ENCODE measurements around the gene ATRNL1. TPM values are rescaled to one million over a fixed set of nuclear protein-coding genes. Genes with fewer than 3 reads are reported as not detected.

The ATRNL1 gene
- total RNA-seq, 1 donor from 2014 or later = 7.8 TPM

DNA sequence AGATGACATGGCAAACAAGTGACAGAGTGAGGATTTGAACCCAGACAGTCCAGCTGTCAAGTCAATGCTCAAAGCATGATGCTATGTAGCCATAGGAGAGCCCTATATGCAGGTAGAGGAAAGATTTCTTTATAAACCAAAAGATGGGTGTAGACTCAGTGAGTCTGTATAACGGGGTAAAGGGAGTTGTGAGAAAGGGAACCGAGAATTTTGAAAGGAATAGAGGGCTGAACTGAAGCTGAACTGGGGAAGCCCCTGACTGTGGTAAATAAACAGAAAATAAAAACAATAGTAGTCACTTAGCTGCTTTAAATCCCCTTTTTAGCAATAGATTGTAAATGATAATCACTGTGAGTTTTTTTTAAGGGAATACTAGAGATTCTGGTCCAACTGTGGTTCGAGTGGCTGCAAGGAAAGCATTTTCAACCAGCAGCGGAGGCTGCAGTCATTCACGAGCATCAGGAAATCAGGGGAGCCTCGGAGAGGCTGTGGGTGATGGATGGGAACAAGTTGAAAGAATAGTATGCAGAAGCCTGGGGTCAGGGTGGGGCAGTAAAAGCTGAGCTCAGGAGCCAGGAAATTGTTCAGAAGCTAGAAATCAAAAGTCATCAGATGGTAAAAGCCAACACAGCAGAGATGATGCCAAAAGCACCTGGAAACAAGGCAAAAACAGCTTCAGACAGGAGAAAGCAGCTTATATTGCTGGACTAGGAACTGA is 786.4 kb downstream of the ATRNL1 start:
- H3K27ac ChIP-seq (ENCODE audit: low read depth, low read length) = no peak overlapping the region
- no peak overlapping the region for H3K9ac ChIP-seq (ENCODE audit: low read depth in 1 of 3, low read length in 3 of 3)
- no peaks in the 10 kb centered on the region for H3K9me3 ChIP-seq (ENCODE audit: control insufficient read depth in 3 of 3, low read length in 3 of 3)
- no peaks in the 10 kb centered on the region for H3K27me3 ChIP-seq (ENCODE audit: control insufficient read depth in 3 of 3, insufficient read depth in 3 of 3, low read length in 3 of 3)
- H3K36me3 ChIP-seq (ENCODE audit: control insufficient read depth in 3 of 3, insufficient read depth in 3 of 3, low read length in 3 of 3) = no peaks in the 10 kb centered on the region
- no peak overlapping the region for H3K4me3 ChIP-seq (ENCODE audit: low read length in 3 of 3)
- no peaks in the 10 kb centered on the region for H3K4me1 ChIP-seq (ENCODE audit: control insufficient read depth in 3 of 3, insufficient read depth in 3 of 3, low read length in 3 of 3)

DNA sequence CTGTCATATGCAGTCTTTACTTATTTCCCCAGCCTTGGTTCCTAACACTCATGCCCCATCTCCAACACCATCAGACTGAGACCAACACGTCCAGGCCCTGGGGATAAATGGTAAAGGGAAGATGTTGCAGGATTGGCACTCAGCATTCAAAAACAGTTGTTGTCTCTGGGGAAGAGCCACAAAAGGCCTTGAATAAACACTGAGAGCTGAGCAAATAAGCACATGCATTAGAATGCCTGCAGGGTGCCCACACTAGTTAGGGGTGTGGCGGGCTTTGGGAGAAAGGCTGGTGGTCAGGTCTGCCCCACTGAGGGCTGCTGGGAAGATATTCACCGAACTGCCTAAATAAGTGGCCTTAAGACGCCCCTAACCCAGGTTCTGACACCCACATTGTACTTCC is 788.9 kb downstream of the ATRNL1 start:
- Histone ChIP-seq H3K27ac (ENCODE audit: low read depth, low read length) (no peak overlapping the region), H3K9ac (ENCODE audit: low read depth in 1 of 3, low read length in 3 of 3) (no peak overlapping the region), H3K9me3 (ENCODE audit: control insufficient read depth in 3 of 3, low read length in 3 of 3) (no peaks in the 10 kb centered on the region), H3K36me3 (ENCODE audit: control insufficient read depth in 3 of 3, insufficient read depth in 3 of 3, low read length in 3 of 3) (no peaks in the 10 kb centered on the region), H3K4me3 (ENCODE audit: low read length in 3 of 3) (no peak overlapping the region), H3K4me1 (ENCODE audit: control insufficient read depth in 3 of 3, insufficient read depth in 3 of 3, low read length in 3 of 3) (no peaks in the 10 kb centered on the region), H3K27me3 (ENCODE audit: control insufficient read depth in 3 of 3, insufficient read depth in 3 of 3, low read length in 3 of 3) (no peaks in the 10 kb centered on the region)

DNA sequence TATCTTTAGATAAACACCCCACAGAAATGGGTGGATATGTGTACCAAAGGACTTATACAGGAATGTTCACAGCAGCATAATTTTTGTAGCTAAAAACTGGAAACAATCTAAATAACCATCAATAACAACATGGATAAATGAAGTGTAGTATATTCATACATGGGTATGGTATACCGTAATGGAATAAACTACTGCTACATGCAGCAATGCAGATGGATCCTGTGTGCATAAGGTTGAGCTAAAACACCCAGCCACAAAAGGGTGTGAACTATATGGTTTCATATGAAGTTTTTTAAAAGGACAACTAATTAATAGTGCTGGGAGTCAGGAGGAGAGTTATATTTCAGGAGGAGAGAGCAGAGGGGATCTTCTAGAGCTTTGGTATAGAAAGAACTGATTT is 790.2 kb downstream of the ATRNL1 start:
- Histone ChIP-seq H3K9me3 (ENCODE audit: control insufficient read depth in 3 of 3, low read length in 3 of 3) (no peaks in the 10 kb centered on the region), H3K36me3 (ENCODE audit: control insufficient read depth in 3 of 3, insufficient read depth in 3 of 3, low read length in 3 of 3) (no peaks in the 10 kb centered on the region), H3K4me3 (ENCODE audit: low read length in 3 of 3) (no peak overlapping the region), H3K27ac (ENCODE audit: low read depth, low read length) (no peak overlapping the region), H3K9ac (ENCODE audit: low read depth in 1 of 3, low read length in 3 of 3) (no peak overlapping the region), H3K27me3 (ENCODE audit: control insufficient read depth in 3 of 3, insufficient read depth in 3 of 3, low read length in 3 of 3) (no peaks in the 10 kb centered on the region), H3K4me1 (ENCODE audit: control insufficient read depth in 3 of 3, insufficient read depth in 3 of 3, low read length in 3 of 3) (no peaks in the 10 kb centered on the region)

DNA sequence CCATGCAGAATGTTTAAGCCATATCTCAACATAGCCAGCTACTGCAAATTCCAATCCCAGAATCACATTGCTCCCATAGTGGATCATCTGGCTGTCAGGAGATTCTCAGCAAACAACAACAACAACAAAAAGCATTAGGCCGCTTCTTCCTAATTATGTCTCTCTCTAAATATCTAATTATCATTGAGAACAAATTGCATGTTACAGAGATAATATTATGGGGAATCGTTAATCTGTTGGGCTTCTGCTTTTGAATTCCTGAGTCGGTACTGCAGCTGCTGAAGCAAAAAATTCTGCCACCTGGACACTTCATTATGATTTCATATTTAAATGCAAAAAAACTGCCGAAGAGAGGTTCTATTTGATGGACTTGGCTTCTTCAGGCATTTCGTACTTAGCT is 791.2 kb downstream of the ATRNL1 start:
- H3K27ac ChIP-seq (ENCODE audit: low read depth, low read length) = no peak overlapping the region
- H3K36me3 ChIP-seq (ENCODE audit: control insufficient read depth in 3 of 3, insufficient read depth in 3 of 3, low read length in 3 of 3) = no peaks in the 10 kb centered on the region
- H3K27me3 ChIP-seq (ENCODE audit: control insufficient read depth in 3 of 3, insufficient read depth in 3 of 3, low read length in 3 of 3) = no peaks in the 10 kb centered on the region
- no peaks in the 10 kb centered on the region for H3K4me1 ChIP-seq (ENCODE audit: control insufficient read depth in 3 of 3, insufficient read depth in 3 of 3, low read length in 3 of 3)
- no peaks in the 10 kb centered on the region for H3K9me3 ChIP-seq (ENCODE audit: control insufficient read depth in 3 of 3, low read length in 3 of 3)
- H3K9ac ChIP-seq (ENCODE audit: low read depth in 1 of 3, low read length in 3 of 3) = no peak overlapping the region
- H3K4me3 ChIP-seq (ENCODE audit: low read length in 3 of 3) = no peak overlapping the region

DNA sequence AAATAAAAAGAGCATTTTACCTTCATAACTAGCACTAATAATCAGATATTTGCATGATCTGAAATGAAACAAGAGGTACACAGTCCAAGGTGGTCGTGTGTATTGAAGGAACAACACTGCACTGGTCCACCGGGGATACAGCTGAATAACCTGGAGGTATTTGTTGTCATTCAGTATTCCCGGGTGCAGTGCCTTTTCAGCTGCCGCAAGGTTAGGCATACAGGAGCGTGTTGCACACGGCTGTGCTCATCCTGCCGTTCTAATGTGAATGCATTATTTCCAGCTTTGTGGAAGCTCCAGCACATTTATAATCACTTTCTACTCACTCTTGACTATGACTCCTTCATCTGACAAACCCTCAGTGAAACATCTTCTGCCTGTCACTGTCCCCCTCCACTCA is 802.0 kb downstream of the ATRNL1 start:
- no peaks in the 10 kb centered on the region for H3K36me3 ChIP-seq (ENCODE audit: control insufficient read depth in 3 of 3, insufficient read depth in 3 of 3, low read length in 3 of 3)
- no peak overlapping the region for H3K9ac ChIP-seq (ENCODE audit: low read depth in 1 of 3, low read length in 3 of 3)
- no peaks in the 10 kb centered on the region for H3K4me1 ChIP-seq (ENCODE audit: control insufficient read depth in 3 of 3, insufficient read depth in 3 of 3, low read length in 3 of 3)
- no peak overlapping the region for H3K4me3 ChIP-seq (ENCODE audit: low read length in 3 of 3)
- H3K27me3 ChIP-seq (ENCODE audit: control insufficient read depth in 3 of 3, insufficient read depth in 3 of 3, low read length in 3 of 3) = no peaks in the 10 kb centered on the region
- no peaks in the 10 kb centered on the region for H3K9me3 ChIP-seq (ENCODE audit: control insufficient read depth in 3 of 3, low read length in 3 of 3)
- no peak overlapping the region for H3K27ac ChIP-seq (ENCODE audit: low read depth, low read length)

DNA sequence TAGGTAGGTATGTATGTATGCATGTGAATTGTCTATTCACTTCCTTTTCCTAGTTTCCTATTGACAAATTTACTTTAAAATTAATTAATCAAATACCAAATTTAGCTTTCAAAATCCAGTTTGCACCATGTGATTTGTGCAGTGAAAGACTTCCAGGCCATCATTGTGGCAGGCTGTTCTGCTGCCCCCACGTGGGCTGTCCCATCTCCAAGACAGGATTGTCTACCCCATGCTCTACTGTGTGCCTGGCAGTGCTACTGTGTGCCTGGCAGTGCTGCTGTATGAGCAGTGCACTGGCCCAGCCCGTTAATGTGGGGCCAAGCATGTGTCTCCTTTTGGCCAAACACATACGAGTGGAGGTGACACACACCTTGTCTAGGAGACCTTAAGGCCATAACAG is 805.1 kb downstream of the ATRNL1 start:
- Histone ChIP-seq H3K4me1 (ENCODE audit: control insufficient read depth in 3 of 3, insufficient read depth in 3 of 3, low read length in 3 of 3) (no peaks in the 10 kb centered on the region), H3K4me3 (ENCODE audit: low read length in 3 of 3) (no peak overlapping the region), H3K9me3 (ENCODE audit: control insufficient read depth in 3 of 3, low read length in 3 of 3) (no peaks in the 10 kb centered on the region), H3K27ac (ENCODE audit: low read depth, low read length) (no peak overlapping the region), H3K27me3 (ENCODE audit: control insufficient read depth in 3 of 3, insufficient read depth in 3 of 3, low read length in 3 of 3) (no peaks in the 10 kb centered on the region), H3K9ac (ENCODE audit: low read depth in 1 of 3, low read length in 3 of 3) (no peak overlapping the region), H3K36me3 (ENCODE audit: control insufficient read depth in 3 of 3, insufficient read depth in 3 of 3, low read length in 3 of 3) (no peaks in the 10 kb centered on the region)

DNA sequence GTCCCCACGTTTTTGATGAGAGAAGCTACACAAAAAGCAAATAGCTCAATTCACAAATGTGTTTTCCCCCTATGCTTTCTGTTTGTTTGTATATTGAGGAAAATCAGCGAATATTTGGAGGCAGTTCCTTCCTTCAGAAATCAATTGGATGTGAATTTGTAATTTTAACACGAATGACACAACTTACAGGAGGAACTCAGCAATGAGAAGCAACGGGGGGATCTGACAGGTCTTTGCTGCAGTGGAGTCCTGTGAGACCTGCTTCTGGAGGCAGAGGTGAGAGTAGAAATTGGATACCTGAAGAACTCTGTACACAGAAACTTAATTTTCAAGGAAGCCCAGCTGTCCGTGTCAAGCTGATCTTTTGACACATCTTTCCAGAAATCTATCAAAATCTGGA is 809.4 kb downstream of the ATRNL1 start:
- Histone ChIP-seq H3K4me3 (ENCODE audit: low read length in 3 of 3) (no peak overlapping the region), H3K4me1 (ENCODE audit: control insufficient read depth in 3 of 3, insufficient read depth in 3 of 3, low read length in 3 of 3) (no peaks in the 10 kb centered on the region), H3K9me3 (ENCODE audit: control insufficient read depth in 3 of 3, low read length in 3 of 3) (no peaks in the 10 kb centered on the region), H3K27ac (ENCODE audit: low read depth, low read length) (no peak overlapping the region), H3K9ac (ENCODE audit: low read depth in 1 of 3, low read length in 3 of 3) (no peak overlapping the region), H3K27me3 (ENCODE audit: control insufficient read depth in 3 of 3, insufficient read depth in 3 of 3, low read length in 3 of 3) (no peaks in the 10 kb centered on the region), H3K36me3 (ENCODE audit: control insufficient read depth in 3 of 3, insufficient read depth in 3 of 3, low read length in 3 of 3) (no peaks in the 10 kb centered on the region)

DNA sequence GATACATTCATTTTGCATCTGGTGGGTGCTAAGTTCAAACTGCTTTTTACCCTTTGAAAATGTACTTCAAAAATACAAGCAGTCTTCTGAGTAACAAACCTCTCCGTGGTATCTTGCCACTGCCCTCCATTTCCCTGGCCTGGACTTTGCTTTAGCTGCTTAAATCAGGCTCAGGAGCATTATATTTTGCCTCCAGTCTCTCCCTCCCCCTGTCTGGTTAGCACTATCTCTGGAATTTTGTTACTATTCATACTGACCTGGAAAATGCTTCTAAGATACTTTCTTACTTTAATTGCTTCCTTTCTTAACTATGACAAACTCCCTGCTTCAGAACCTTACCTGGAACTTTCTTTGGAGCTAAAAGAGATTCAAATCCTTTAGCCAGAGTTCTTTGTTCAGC is 810.0 kb downstream of the ATRNL1 start:
- H3K4me1 ChIP-seq (ENCODE audit: control insufficient read depth in 3 of 3, insufficient read depth in 3 of 3, low read length in 3 of 3) = no peaks in the 10 kb centered on the region
- H3K36me3 ChIP-seq (ENCODE audit: control insufficient read depth in 3 of 3, insufficient read depth in 3 of 3, low read length in 3 of 3) = no peaks in the 10 kb centered on the region
- H3K27me3 ChIP-seq (ENCODE audit: control insufficient read depth in 3 of 3, insufficient read depth in 3 of 3, low read length in 3 of 3) = no peaks in the 10 kb centered on the region
- H3K27ac ChIP-seq (ENCODE audit: low read depth, low read length) = no peak overlapping the region
- no peaks in the 10 kb centered on the region for H3K9me3 ChIP-seq (ENCODE audit: control insufficient read depth in 3 of 3, low read length in 3 of 3)
- H3K9ac ChIP-seq (ENCODE audit: low read depth in 1 of 3, low read length in 3 of 3) = no peak overlapping the region
- no peak overlapping the region for H3K4me3 ChIP-seq (ENCODE audit: low read length in 3 of 3)

DNA sequence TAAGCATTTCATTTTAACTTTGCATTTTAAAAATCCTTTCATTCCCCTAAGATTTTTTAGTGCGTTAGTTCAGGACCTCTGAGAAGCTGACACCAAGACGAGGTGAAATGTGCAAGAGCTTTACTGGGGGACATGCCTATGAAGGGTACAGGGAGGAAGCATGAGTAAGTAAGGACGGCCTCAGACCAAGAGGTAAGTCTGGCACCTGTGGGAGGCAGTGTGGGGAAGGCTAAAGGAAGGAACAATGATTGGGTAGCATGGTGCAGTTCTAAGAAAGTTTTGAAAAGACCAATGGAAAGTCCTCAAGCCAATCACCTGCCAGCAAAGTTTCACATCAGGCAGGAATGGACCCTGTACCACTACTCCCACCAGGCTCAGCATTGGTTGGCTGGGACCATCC is 810.7 kb downstream of the ATRNL1 start:
- H3K4me3 ChIP-seq (ENCODE audit: low read length in 3 of 3) = no peak overlapping the region
- no peaks in the 10 kb centered on the region for H3K9me3 ChIP-seq (ENCODE audit: control insufficient read depth in 3 of 3, low read length in 3 of 3)
- H3K27me3 ChIP-seq (ENCODE audit: control insufficient read depth in 3 of 3, insufficient read depth in 3 of 3, low read length in 3 of 3) = no peaks in the 10 kb centered on the region
- H3K27ac ChIP-seq (ENCODE audit: low read depth, low read length) = no peak overlapping the region
- no peaks in the 10 kb centered on the region for H3K36me3 ChIP-seq (ENCODE audit: control insufficient read depth in 3 of 3, insufficient read depth in 3 of 3, low read length in 3 of 3)
- H3K4me1 ChIP-seq (ENCODE audit: control insufficient read depth in 3 of 3, insufficient read depth in 3 of 3, low read length in 3 of 3) = no peaks in the 10 kb centered on the region
- no peak overlapping the region for H3K9ac ChIP-seq (ENCODE audit: low read depth in 1 of 3, low read length in 3 of 3)

DNA sequence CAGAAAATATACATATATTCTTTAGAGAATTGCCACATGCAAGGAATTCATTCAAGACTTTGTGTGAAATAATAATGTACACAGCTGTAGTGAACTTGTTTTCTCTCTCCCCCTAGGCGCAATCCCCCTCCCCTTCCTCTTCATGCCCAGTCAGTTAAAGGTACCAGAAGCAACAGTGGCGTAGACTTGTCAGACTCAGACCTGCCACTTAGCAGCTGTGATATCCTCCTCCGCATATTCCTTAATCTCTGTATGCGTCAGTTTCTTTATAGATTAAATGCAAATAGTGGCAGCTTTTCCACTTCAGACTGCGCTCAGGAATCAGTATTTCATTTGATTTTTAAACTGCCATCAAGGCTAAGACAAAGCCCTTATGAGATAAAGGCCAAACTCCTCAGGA is 815.9 kb downstream of the ATRNL1 start:
- Histone ChIP-seq H3K27ac (ENCODE audit: low read depth, low read length) (no peak overlapping the region), H3K4me3 (ENCODE audit: low read length in 3 of 3) (no peak overlapping the region), H3K36me3 (ENCODE audit: control insufficient read depth in 3 of 3, insufficient read depth in 3 of 3, low read length in 3 of 3) (no peaks in the 10 kb centered on the region), H3K4me1 (ENCODE audit: control insufficient read depth in 3 of 3, insufficient read depth in 3 of 3, low read length in 3 of 3) (no peaks in the 10 kb centered on the region), H3K27me3 (ENCODE audit: control insufficient read depth in 3 of 3, insufficient read depth in 3 of 3, low read length in 3 of 3) (no peaks in the 10 kb centered on the region), H3K9me3 (ENCODE audit: control insufficient read depth in 3 of 3, low read length in 3 of 3) (no peaks in the 10 kb centered on the region), H3K9ac (ENCODE audit: low read depth in 1 of 3, low read length in 3 of 3) (no peak overlapping the region)

Measured in skeletal muscle tissue (tissue), 4 donors.